HG02852 (cell line): Measurements from ENCODE around the gene ATP8A2.

Experiments
- ATAC-seq: cut with Tn5 transposase; IDR thresholded peaks from one replicate; pipeline ENCODE4 v1.9.1; 2021; ENCODE audit warnings: mild to moderate bottlenecking, moderate library complexity; ENCODE audit not compliant: unreplicated experiment

The ATP8A2 gene

DNA sequence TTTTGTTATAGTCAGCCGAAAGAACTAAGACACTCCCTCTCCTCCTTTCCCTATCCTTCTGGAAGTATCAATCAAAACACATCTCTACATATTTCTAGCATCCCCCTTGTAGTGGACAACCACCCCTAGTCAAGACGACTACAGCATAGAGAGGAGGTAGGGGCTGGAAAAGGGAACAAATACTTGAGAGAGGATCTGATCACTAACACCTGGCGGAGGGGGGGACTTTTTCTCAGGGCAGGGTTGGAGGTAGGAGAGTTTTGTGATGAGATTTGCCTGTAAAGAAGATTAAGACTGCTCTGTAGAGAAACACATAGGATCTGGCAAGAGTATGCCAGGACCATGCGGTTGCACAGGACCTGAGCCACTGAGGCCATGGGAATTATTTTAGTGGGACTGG, 471.9 kb downstream of the ATP8A2 start:
- no peak for ATAC-seq

DNA sequence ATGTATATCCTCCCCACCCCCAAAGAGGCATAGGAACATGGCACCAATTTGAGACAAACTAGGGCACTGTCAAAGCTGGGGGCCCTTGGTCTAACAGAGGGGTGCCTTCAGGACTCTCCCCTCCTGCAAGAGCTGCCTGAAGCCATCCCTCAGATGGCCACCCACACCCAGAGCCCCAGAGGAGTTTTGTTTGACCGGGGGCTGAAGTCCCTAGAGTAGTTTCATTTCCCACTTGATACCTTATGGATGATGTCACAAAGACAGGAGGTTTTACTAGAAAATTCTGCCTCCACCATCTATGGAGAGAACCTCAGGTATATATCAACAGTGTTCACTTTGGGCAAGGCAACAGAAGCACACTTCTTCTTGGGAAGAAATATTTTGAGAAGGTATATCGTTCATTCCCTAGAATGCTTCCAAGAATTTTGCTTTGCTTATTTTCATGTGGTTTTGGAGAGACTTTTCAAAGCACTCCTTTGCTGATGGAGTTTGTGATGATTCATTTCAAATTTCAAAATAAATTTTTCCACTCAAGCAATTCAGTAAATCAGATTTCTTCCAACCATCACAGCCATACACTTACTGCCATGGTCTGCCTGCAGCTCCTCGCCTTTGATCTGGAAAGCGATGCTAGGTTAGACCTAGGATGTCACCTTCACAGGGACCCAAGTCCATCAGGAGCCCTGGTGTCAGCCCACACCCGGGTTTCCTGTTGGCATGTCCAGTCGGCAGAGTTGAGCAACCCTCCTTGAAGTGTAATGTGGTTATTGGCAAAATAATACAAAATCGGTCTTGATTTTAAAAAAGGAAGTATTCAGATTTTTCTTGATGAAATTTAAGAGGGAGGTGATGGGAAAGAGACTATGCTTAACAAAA, 473.0 kb downstream of the ATP8A2 start:
- ATAC-seq = no peak

DNA sequence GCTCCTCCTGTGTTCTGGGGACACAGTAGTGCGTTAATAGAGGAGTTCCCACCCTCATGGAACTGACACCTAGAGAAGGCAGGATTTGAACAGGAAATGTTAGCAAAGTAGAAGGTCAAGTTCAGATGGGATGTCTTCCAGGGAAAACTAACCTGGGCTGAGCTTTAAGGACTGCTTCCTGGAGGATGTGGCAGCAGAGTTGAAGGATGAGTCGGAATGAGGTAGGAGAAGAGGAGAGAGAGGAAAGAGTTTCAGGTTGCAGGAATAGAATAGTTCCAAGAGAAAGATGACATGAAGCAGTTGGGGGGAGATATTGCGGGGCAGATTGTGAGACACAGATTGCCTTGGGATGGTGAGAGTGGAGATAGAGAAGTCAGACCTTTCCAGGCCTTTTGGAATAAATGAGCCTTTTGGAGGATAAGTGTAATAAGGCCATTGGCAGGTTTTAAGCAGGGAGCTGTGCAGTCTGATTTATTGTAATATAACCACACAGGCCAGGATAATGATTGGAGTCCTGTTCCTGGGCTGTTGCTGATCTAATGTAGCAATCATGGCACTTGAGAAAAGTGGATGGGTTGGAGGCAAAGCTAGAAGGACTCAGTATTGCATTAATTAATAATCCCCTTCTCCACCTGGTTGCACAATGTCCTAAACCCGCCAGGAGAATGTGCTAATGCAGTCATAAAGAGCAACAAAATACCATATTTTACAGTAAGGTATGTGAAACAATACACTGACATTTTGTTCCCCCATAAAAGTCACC, 474.6 kb downstream of the ATP8A2 start:
- ATAC-seq = no peak

DNA sequence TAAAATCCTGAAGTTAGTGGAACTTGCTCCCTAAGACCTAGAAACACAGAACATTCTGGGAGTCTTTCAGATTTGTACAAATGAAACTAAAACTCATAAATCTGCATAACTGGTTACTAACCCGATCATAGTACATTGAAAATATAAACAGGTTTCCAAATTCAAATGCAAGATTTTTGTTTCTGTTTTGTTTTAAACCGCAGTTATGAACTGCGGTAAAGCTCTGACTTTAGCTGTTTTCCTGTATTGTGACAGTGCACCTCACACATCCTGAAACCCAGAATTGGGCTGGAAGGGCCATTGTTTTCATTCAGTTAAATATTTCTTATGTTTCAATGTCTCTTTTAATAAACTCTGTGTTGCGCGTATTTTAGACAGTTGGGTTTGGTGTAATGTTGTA, 475.4 kb downstream of the ATP8A2 start:
- ATAC-seq = no peak

DNA sequence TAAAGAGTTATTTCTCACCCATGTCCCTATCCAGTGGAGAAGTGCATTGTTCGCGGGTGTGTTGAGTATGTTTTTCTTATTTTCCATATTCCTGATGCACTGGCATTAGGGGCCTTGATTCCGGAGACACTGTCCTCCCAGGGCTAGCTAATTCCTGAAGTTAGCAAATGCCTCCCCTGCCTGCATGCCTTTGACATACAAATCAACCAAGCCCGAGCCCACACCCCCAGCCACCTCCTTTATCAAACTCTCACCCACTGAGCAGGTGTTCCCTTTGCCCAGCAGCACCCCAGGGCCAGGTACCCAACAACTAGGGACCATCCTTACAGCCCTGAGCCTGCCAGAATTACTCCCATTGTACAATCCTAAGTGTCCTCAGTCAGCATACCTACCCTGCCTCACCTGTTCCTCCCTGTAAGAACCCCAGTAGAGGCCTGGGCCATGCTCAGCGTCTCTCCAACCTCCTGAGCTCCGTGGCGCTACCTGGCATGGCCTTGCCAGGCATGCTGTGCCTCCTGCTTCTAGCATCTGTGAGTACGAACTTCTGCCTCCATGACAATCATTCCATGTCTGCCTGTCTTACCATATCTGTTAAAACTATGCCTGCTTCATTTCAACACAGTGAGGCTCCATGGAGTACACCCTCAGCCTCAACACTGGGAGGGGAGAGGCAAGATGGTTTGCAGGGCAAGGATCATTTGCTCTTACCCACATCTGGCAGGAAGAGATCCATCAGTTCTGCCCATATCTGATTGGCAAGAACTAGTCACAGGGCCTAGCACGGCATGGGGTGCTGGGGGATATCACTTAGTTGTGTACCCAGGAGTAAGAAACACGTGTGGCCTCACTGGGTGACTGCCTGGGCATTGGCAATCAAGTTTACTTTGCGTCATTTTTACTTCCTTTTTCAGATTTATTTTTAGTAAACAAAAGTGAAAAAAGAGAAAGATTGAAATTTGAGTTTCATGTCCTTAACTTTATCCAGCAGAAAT, 476.2 kb downstream of the ATP8A2 start:
- no peak for ATAC-seq

DNA sequence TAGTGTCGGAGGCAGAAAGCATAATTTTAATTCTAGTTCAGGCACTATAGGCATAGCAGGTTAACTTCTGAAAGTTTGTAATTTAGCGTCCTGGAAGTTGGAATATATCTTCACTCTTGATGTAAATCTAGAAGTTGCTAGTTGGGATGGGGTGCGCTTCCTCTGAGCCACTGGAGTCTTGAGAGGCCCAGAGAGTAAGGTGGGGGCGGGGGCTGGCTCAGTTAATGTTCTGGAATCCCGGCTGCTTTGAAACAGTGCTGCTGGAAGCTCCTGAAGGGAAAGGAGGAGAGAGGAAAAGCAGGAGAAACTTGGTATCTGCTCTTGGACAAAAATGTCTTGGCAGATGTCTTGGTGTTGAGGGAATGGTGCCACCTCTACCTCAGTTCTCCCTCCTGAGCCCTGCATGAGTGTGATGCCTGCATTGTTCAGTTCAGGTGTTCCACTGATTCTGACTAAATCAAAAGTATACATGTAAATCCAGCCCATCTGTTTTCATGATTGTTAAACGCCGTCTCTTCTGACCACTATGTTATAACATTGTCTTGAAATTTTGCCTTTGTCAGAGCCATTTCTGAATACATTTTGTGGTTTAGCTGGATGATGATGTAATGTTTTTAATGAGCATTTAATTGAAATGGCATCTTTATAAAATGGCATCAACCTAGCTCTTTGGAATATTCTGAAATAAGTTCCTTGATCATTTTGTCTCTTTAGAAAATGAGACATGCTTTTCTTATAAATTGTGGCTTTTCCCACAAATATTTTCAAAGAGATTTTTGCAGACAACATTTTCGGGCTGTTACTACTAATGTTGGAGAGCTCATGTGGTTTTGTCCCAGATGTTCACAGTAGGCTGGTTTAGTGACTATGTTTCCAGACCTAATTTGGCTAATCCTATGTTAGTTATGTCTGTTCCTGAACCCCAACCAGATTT, 477.3 kb downstream of the ATP8A2 start:
- ATAC-seq = no peak

DNA sequence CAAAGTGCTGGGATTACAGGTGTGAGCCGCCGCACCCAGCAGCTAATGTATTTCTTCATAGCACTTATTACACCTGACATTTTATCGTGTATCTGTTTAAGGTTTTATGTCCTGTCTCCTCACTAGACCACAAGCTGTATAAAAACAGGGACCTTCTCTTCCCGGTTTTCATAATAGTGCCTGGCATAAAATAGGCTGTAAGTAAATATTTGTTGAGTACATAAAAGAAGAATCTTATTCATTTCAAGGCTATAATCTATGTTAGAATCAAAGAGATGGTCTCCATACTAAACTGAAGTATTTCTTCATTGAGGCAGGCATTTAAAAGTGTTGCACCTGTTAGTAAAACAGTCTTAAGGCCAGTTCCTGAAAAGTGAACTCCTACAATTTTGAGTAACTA, 486.1 kb downstream of the ATP8A2 start:
- no peak for ATAC-seq

DNA sequence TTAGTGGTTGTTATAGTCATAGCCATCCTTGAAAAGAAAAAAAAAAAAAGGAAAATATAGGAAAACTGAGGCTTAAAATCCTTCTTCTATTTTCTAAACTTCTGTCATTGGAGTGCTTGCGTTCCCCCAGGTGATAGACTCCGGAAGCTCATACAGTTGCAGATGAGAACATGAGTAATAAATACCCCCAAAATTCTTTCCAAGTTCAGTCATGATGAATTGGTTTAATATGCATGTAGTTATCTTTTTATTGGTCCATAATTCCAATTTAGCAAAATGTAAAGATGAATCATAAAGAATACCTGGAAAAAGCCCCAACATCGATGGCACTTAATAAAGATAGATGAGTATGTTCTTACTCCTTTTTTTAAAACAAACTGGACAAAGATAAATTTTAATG, 487.8 kb downstream of the ATP8A2 start:
- ATAC-seq = no peak

DNA sequence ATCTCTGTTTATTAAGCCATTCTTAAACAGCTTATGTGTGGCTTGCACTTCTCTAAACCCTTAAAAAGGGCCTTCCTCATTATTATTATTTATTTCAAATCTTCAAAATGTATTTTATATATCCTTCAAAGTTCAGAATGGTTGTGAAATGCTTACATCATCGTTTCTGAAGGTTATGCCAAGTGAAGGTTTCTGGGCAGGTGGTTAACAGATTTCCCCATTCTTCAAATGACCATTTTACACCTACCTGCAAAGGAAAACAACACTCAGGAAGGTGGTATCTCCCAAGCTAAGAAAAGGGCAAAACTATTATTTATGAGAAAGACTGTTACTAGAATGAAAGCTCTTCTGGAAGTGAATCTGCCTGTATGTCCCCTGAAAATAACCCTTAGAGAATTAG, 488.5 kb downstream of the ATP8A2 start:
- ATAC-seq = no peak

DNA sequence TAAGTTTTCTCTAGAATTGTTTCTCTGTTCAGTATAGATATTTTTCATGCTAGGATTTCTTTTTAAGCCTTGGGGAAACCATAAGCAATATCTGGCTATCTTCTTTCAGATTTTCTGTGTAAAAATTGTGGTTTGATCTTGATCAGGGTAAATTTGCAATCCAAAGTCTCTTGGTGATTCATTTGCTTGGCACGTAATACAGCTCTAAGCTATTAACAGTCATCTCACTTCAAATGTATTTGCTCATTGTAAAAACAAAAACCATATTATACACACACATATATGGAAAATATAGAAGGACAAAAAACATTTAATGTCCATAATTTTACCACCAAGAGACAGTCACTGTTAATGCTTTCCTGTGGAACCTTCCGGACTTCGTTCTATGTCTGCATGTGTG, 489.1 kb downstream of the ATP8A2 start:
- ATAC-seq = no peak

DNA sequence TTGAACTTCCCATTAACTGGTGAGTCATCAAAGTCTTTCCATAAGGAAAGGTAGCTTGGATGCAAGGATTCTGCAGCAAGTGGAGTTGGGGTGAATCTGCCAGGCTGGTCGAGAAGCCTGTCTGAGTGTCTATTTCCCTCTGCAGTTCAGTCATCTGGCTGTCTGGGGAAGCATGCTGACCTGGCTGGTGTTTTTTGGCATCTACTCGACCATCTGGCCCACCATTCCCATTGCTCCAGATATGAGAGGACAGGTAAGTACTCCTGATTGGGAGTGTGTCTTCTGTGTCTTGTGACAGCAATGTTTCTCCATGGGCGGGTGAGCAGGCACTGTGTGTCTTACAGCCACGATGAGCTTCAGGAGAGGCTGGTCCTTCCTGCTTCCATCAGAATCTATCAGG, 490.4 kb downstream of the ATP8A2 start:
- no peak for ATAC-seq

DNA sequence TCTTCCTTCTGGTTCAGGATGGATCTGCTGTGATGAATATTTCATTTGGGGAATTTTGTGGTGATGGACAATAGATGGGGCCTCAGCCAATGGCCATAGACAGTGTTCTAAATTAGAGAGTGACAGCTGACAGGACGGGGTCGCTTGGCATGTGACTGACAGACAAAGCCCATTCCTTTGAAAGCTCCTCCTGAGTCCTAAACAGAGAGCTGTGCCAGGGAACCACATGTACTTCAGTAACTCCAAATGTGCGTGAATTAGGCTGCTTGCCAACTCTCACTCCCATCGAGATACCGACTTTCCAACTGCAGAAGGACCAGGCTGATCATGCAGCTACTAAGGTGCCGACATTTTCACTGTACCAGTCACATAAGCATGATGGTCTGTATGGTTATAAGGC, 492.3 kb downstream of the ATP8A2 start:
- no peak for ATAC-seq

DNA sequence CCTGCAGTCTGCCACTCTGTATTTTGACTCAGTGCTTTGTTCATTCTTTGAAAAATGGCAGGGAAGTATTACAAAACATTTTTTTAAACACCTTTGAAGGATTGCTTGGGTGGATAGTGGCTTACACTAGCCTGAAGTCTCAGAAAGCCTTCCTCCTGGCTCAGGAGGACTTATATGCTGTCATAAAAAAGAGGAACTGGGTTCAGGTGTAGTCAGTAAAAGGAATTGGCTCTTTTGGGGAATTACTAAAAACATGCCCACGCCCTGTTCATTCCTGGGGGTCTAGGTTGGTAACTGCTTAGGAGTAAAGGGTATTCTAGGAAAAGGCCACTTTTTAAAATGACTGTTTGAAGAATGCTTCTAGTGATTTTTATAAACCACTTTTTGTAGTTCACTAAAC, 493.2 kb downstream of the ATP8A2 start:
- ATAC-seq = no peak

DNA sequence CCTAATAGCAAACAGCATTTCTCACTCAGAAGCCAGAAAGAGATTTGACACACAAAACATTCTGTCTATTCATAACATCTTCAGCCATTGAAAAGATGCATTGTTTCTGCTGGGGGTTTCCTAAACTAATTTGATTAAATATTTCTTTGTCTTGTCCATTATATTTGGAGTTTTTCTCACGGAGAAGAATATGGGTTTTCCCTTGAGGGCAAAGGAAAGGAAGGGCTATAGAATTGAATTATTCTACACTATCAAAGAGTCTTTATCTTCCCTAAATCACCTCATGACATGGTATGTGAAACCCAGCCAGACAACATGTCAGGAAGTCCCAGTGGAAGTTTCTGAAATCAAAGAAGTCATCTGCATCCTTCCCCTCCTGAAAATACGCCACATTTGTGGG, 493.6 kb downstream of the ATP8A2 start:
- ATAC-seq = no peak

DNA sequence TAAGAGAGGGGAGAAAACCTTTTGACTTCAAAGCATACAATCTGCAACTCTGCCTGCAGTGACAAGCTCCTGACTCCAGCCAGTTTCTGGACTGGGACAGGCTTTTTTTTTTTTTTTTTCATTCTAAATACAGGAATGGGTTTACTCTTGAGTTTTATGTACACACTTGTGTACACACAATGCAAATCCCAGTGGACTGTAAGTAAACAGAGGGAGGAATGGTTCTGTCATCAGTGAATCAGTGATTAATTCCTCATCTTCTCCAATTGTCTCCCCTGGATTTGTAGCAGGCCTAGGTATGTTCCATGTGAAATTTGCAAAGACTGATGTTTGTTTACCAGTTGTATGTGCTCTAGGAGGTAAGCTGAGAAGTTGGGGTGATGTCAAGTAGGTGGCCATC, 495.3 kb downstream of the ATP8A2 start:
- ATAC-seq = no peak

DNA sequence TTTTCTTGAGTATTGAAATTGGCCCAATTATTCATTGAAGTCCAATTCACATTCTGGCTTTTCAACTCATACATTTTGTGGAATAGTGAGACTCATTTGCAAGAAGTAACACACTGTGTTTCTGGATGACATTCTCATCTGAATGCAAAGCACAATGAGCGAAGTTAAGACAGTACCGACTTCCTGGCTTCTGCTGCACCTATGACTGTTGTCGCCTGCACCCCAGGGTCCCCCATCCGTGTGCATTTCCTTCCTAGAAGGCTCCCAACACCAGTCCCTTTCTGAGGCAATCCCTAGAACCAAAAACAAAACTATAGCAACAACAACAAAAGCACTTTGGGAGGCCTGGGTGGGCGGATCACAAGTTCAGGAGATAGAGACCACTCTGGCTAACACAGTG, 496.7 kb downstream of the ATP8A2 start:
- no peak for ATAC-seq

DNA sequence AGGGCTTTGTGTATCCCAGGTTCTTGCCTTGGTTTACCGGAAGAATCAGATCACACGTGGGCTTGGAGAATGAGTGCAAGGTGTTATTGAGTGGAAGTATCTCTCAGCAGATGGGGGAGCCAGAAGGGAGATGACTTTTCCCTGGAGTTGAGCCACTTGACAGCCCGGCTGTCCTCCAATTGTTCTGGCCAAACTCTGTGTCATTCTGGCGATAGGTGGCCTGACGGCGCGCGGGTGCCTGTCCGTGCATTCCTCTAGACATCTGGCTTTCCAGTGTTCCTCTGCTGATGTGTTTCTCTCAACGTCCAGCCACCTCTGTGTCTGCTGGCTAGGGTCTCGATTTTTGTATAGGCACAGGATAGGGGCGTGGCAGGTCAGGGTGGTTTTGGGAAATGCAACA, 498.2 kb downstream of the ATP8A2 start:
- ATAC-seq = no peak

DNA sequence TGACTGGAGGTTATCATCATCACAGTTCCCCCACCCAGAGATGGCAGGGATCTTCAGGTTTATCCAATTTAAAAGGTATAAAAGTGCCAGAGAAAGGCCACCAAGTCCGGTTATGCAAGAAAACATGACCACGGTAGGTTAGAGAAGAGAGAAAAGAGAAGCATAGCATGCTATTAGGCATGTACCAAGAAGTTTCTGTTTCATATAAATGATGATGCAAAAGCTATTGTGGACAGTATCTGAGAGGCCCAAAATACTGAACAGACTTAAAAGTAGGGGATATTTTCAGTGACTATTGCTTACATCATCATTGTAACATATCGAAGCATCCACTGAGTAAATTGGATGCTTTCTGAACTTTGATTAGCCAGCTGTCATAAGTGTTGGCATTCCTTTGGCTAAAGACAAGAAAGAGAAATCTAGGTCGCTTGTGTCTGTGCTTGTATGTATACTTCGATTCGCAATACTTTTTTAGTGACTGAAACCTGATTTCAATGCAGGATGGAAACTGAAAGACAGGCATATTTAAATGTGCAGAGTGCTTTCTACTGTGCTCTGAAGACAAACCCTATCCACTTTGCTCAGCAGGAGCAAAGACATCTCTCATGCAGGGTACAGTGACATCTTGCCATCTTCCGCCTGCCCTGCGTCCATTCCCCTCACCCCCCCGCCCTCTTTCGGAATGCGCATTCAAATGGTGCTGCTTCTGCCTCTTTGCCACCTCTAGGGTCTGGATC, 499.8 kb downstream of the ATP8A2 start:
- ATAC-seq = no peak

DNA sequence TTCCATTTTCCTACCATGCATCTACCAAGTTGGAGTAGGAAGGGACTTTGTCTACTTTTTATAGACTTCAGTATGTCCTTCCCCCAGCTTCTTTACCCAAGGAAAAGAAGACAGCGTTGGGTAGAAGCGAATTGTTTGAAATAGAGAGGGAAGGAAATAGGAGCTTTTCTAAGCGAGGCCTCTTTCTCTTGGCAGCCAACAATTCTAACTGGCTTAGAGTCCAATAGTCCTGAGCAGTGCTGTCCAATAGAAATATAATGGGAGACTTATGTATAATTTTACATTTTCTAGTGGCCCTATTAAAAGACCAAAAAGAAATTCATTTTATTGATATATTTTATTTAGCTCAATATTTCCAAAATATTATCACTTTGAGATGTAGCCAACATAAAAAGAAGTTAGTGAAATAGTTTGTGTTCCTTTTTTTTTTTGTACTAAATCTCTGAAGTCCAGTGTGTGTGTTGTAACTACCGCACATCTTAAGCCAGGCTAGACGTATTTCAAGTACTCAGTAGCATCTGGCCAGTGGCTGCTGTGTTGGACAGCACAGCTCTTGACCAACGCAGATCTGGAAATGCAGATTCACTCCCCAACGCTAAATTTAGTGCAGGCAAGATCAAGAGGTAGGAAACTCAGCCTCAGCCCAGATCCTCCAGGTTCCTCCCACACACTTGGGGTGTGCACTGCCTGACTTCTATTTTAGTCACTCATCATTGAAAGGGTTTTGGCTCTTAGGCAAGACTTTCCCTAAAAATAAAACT, 500.9 kb downstream of the ATP8A2 start:
- ATAC-seq = no peak
